NT2/D1 (cell line): ENCODE data around the gene TPD52L2.

Experiments
- SUZ12 ChIP-seq: IDR thresholded peaks from 2 replicates; pipeline ENCODE4 v1.6.1; 2011; ENCODE audit not compliant: insufficient read length, insufficient read depth; ENCODE audit errors: extremely low read depth
- YY1 ChIP-seq: IDR thresholded peaks from 2 replicates; pipeline ENCODE4 v1.6.1; 2011; ENCODE audit not compliant: insufficient read length, insufficient read depth

DNA sequence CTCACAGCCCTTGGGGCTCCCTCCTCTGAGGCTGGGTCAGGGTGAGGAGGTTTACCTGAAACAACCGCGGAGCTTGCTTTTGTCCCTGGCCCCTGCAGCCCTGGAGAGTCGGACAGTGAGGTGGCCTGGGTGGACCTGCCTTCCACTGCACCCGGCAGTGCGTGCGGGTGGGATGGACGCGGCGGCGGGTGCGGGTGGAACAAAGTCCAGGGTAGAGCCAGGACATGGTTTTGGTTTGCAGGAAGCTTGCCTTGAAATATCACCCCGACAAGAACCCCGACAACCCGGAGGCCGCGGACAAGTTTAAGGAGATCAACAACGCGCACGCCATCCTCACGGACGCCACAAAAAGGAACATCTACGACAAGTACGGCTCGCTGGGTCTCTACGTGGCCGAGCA lies 64.0 kb downstream of the TPD52L2 start:
- TF ChIP-seq YY1, result no peak
- TF ChIP-seq SUZ12, result no peak
